K562 (cell line): ENCODE data around the gene RNF187. TPM values are rescaled to one million over a fixed set of nuclear protein-coding genes. Genes with fewer than 3 reads are reported as not detected.

Experiments
- ATAC-seq: fragments of 200-7000 bp; cut with Tn5 transposase; 3 replicates; pipeline ENCODE4 v1.9.1; 2020; ENCODE audit warnings: moderate library complexity
- BruUV-seq: library from RNA; stranded (reverse); fragments of 400-500 nt; replicated peaks from 2 replicates; lab custom pipeline; 2021; lab: Mats Ljungman, UMichigan
- CTCF ChIA-PET: fragments of 300-600 bp; formaldehyde crosslinking; extraction: SDS; loops from one replicate; lab custom pipeline; 2021; ENCODE audit warnings: low intra/inter-chr PET ratio; lab: Yijun Ruan, JAX
- POLR2A ChIA-PET: fragments of 300-600, 350-650 bp; sonication (Branson Sonifier 250); formaldehyde crosslinking; extraction: SDS; loops from one replicate; lab custom pipeline; 2021; ENCODE audit warnings: antibody characterized with exemption, inconsistent platforms; lab: Yijun Ruan, JAX
- DNase-seq, 4 experiments: peaks; one replicate each; pipeline versions ENCODE4 v3.0.0 to v3.0.0-alpha.2; 2011 to 2018; ENCODE audit warnings: low spot score in 3 of 4, mixed read lengths in 3 of 4; ENCODE audit errors: extremely low read depth in 1 of 4
- FAIRE-seq: peaks from 2 replicates; lab custom pipeline; 2011; peaks lifted over from hg19 to GRCh38; lab: Jason Lieb, UNC
- H2AFZ ChIP-seq: 2 replicates; pipeline ENCODE4 v1.6.0; 2011; ENCODE audit warnings: low read depth, low read length, control low read depth, inconsistent platforms
- H3K27ac ChIP-seq: fragments of 200-600 bp; 3 replicates; pipeline ENCODE4 v1.8.0; 2011; ENCODE audit warnings: low read depth, mild to moderate bottlenecking, control low read depth, inconsistent platforms, low read length, moderate library complexity, mixed read lengths; ENCODE audit errors: extremely low read depth
- H3K27me3 ChIP-seq, 2 experiments: fragments of 300-600 bp in 1 of 2; 2 replicates in 1 of 2; 3 replicates in 1 of 2; pipeline versions ENCODE4 v1.6.0 to v1.8.0; 2011; ENCODE audit warnings: inconsistent platforms in 2 of 2, low read length in 2 of 2, mild to moderate bottlenecking in 1 of 2, mixed read lengths in 1 of 2, moderate library complexity in 1 of 2; ENCODE audit not compliant: control insufficient read depth in 2 of 2, insufficient read depth in 2 of 2
- H3K36me3 ChIP-seq: fragments of 300-600 bp; 3 replicates; pipeline ENCODE4 v1.8.0; 2011; ENCODE audit warnings: mild to moderate bottlenecking, low read length, inconsistent platforms; ENCODE audit not compliant: control insufficient read depth, insufficient read depth
- H3K4me1 ChIP-seq, 2 experiments: fragments of 200-600 bp in 1 of 2; replicated peaks in 1 of 2; 2 replicates in 1 of 2; 3 replicates in 1 of 2; pipeline versions ENCODE4 v1.5.1 to v1.8.0; 2011; ENCODE audit warnings: inconsistent platforms in 2 of 2, low read length in 2 of 2, mild to moderate bottlenecking in 1 of 2, mixed read lengths in 1 of 2, moderate library complexity in 1 of 2; ENCODE audit not compliant: control insufficient read depth in 2 of 2, insufficient read depth in 2 of 2
- H3K4me2 ChIP-seq: 2 replicates; pipeline ENCODE4 v1.6.1; 2011; ENCODE audit warnings: low read length, control low read depth, inconsistent platforms, mixed read lengths; ENCODE audit not compliant: insufficient read depth
- H3K4me3 ChIP-seq: fragments of 200-600 bp; sonication (generic), shearing (Covaris generic); 2 replicates; pipeline ENCODE4 v1.5.1; 2016; ENCODE audit warnings: control low read depth, inconsistent platforms
- H3K79me2 ChIP-seq: fragments of 200-600 bp; 3 replicates; pipeline ENCODE4 v1.8.0; 2011; ENCODE audit warnings: low read length, inconsistent platforms; ENCODE audit not compliant: control insufficient read depth, insufficient read depth
- H3K9ac ChIP-seq, 2 experiments: 2 replicates each; pipeline versions ENCODE4 v1.6.0 to v1.6.1; 2011; ENCODE audit warnings: low read depth in 2 of 2, low read length in 2 of 2, control low read depth in 1 of 2, inconsistent platforms in 1 of 2, mild to moderate bottlenecking in 1 of 2, mixed read lengths in 1 of 2; ENCODE audit not compliant: insufficient read depth in 1 of 2
- H3K9me1 ChIP-seq: one replicate; pipeline ENCODE4 v1.6.0; 2011; ENCODE audit warnings: inconsistent platforms, mild to moderate bottlenecking, low read length, moderate library complexity; ENCODE audit not compliant: control insufficient read depth, insufficient read depth
- H3K9me3 ChIP-seq: replicated peaks from 2 replicates; pipeline ENCODE4 v1.5.1; 2011; ENCODE audit warnings: low read depth, low read length, inconsistent platforms; ENCODE audit not compliant: control insufficient read depth, insufficient read depth
- H4K20me1 ChIP-seq: replicated peaks from 2 replicates; pipeline ENCODE4 v1.6.1; 2011; ENCODE audit warnings: low read length, inconsistent platforms, mixed read lengths; ENCODE audit not compliant: control insufficient read depth, insufficient read depth
- ARID1B ChIP-seq: fragments of 450-650 bp; IDR thresholded peaks from 2 replicates; pipeline ENCODE4 v1.6.1; 2016; ENCODE audit warnings: antibody characterized with exemption, mild to moderate bottlenecking, inconsistent platforms
- BRD4 ChIP-seq: fragments of 200-600 bp; sonication (generic); IDR thresholded peaks from 2 replicates; pipeline ENCODE4 v1.6.1; 2017; ENCODE audit warnings: inconsistent platforms
- CBFA2T2 ChIP-seq: fragments of 450-650 bp; conservative IDR thresholded peaks from 2 replicates; pipeline ENCODE4 v1.6.1; 2017; ENCODE audit warnings: mild to moderate bottlenecking
- CBFA2T3 ChIP-seq: fragments of 450-650 bp; IDR thresholded peaks from 2 replicates; pipeline ENCODE4 v1.6.1; 2017
- DNMT1 ChIP-seq: fragments of 450-650 bp; IDR thresholded peaks from 2 replicates; pipeline ENCODE4 v1.6.1; 2016; ENCODE audit warnings: antibody characterized with exemption, mild to moderate bottlenecking
- ELK3 ChIP-seq: fragments of 450-650 bp; formaldehyde crosslinking; IDR thresholded peaks from 2 replicates; pipeline ENCODE4 v1.4.0; 2020; ENCODE audit warnings: mild to moderate bottlenecking
- FOSL1 ChIP-seq: fragments of 200-800 bp; sonication (Bioruptor generic); conservative IDR thresholded peaks from 2 replicates; pipeline ENCODE4 v1.6.1; 2016; ENCODE audit warnings: missing genetic modification characterization, missing compliant biosample characterization
- GABPB1 ChIP-seq: sonication (generic); formaldehyde crosslinking; IDR thresholded peaks from 2 replicates; pipeline ENCODE4 v1.8.0; 2022; ENCODE audit warnings: mild to moderate bottlenecking, missing genetic modification reagents
- HNRNPK ChIP-seq: fragments of 200-400 bp; formaldehyde crosslinking; IDR thresholded peaks from one replicate; pipeline ENCODE4 v1.6.1; 2018; ENCODE audit warnings: mild to moderate bottlenecking, low read depth, low read length; ENCODE audit not compliant: poor library complexity, severe bottlenecking
- JUND ChIP-seq, 2 experiments: IDR thresholded peaks; 2 replicates in 1 of 2; 3 replicates in 1 of 2; pipeline ENCODE4 v1.6.1; 2011; ENCODE audit warnings: borderline replicate concordance in 2 of 2, low read depth in 2 of 2, low read length in 2 of 2, improper control_type of control experiment in 1 of 2, missing biosample characterization in 1 of 2, missing genetic modification characterization in 1 of 2, missing genetic modification reagents in 1 of 2
- KAT8 ChIP-seq: fragments of 450-650 bp; IDR thresholded peaks from 2 replicates; pipeline ENCODE4 v1.6.1; 2016; ENCODE audit warnings: low read depth, mild to moderate bottlenecking
- KDM1A ChIP-seq, 2 experiments: fragments of 450-650 bp; IDR thresholded peaks; 2 replicates each; pipeline ENCODE4 v1.6.1; 2016; ENCODE audit warnings: mild to moderate bottlenecking in 2 of 2
- NFXL1 ChIP-seq: fragments of 450-650 bp; formaldehyde crosslinking; IDR thresholded peaks from 2 replicates; pipeline ENCODE4 v1.4.0; 2021; ENCODE audit warnings: mild to moderate bottlenecking
- POLR2A ChIP-seq: fragments of 450-650 bp; conservative IDR thresholded peaks from 2 replicates; pipeline ENCODE4 v1.6.1; 2016
- RCOR1 ChIP-seq, 2 experiments: IDR thresholded peaks; 2 replicates each; pipeline ENCODE4 v1.6.1; 2012; ENCODE audit warnings: low read depth in 2 of 2, low read length in 2 of 2, borderline replicate concordance in 1 of 2, improper control_type of control experiment in 1 of 2
- SNAPC5 ChIP-seq: fragments of 250-450 bp; sonication (Bioruptor Pico); IDR thresholded peaks from 2 replicates; pipeline ENCODE4 v1.8.0; 2021; ENCODE audit warnings: moderate library complexity, mild to moderate bottlenecking, inconsistent platforms
- SUPT5H ChIP-seq: fragments of 450-650 bp; IDR thresholded peaks from 2 replicates; pipeline ENCODE4 v1.6.1; 2016
- TAF9B ChIP-seq: fragments of 450-650 bp; IDR thresholded peaks from 2 replicates; pipeline ENCODE4 v1.6.1; 2018; ENCODE audit warnings: mild to moderate bottlenecking; ENCODE audit not compliant: partially characterized antibody
- TAL1 ChIP-seq: fragments of 450-650 bp; IDR thresholded peaks from 2 replicates; pipeline ENCODE4 v1.6.1; 2016; ENCODE audit warnings: mild to moderate bottlenecking
- ZBTB9 ChIP-seq: fragments of 450-650 bp; formaldehyde crosslinking; IDR thresholded peaks from 2 replicates; pipeline ENCODE4 v1.4.0; 2020; ENCODE audit warnings: mild to moderate bottlenecking, moderate library complexity
- ZNF277 ChIP-seq: fragments of 250-450 bp; sonication (Bioruptor Pico); IDR thresholded peaks from 2 replicates; pipeline ENCODE4 v1.8.0; 2022; ENCODE audit warnings: inconsistent platforms, mild to moderate bottlenecking, moderate library complexity, borderline replicate concordance
- WGBS: fragments of 100-300 bp; shearing (Covaris generic); methylation state at CpG from one replicate; pipeline ENCODE4 v1.1.6; 2016; ENCODE audit warnings: low coverage, mixed read lengths; ENCODE audit not compliant: insufficient coverage; ENCODE audit errors: missing lambda C conversion rate; 5-methylcytosine and 5-hydroxymethylcytosine counted together
- in situ Hi-C: fragments of 300-500 bp; cut with MboI; formaldehyde crosslinking; loops from 4 replicates; pipeline ENCODE4 v1.15.0; 2018; ENCODE audit warnings: inconsistent platforms, mixed read lengths
- intact Hi-C: fragments of 100-400 bp; cut with micrococcal nuclease; formaldehyde crosslinking; loops from 2 replicates; pipeline ENCODE4 v1.14.2; 2022
- polyA plus RNA-seq, 8 experiments: library from polyadenylated mRNA; depleted of rRNA in 4 of 8; stranded (reverse) in 5 of 8; unstranded in 3 of 8; fragments of >200 nt; fragmentation: Nextera tagmentation in 2 of 8; fragmentation: Illumina TruSeq in 1 of 8; extraction: Ambion mirVana in 2 of 8; extraction: Trizol in 1 of 8; gene quantifications; 2 replicates each; pipeline versions ENCODE4 v1.2.1 to v1.2.3, GENCODE V29; 2011 to 2014; ENCODE audit warnings: inconsistent platforms in 1 of 8, missing spikeins in 1 of 8
- total RNA-seq, 7 experiments: library from RNA; depleted of rRNA in 6 of 7; stranded (reverse); fragments of >200 nt in 6 of 7; fragmentation: Illumina TruSeq in 2 of 7; extraction: Trizol in 2 of 7; gene quantifications; 2 replicates each; pipeline versions ENCODE4 v1.2.1 to v1.2.3, GENCODE V29; 2011 to 2021; ENCODE audit warnings: low replicate concordance in 1 of 7

The RNF187 gene
- total and polyA plus RNA-seq, 9 of the 15 experiments (the other 6 are each of a cell fraction or from before 2014, with no cell fraction given) = 2.3 to 119 (median 41.9) TPM

- CTCF ChIA-PET = no interaction called here
- Histone ChIP-seq H3K4me1 (peaks cover 32 to 38% of the 10 kb centered on the region in 2 experiments), H3K4me3 (no peak overlapping the region), H4K20me1 (no peaks in the 10 kb centered on the region; the same call in 1 of the 2 replicates), H3K9ac (no peak overlapping the region; a peak in 1 of 4 replicates), H3K9me3 (no peaks in the 10 kb centered on the region), H3K27me3 (no peaks in the 10 kb centered on the region), H3K4me2 (no peak overlapping the region), H3K9me1 (peaks cover 15% of the 10 kb centered on the region), H3K36me3 (peaks cover 26% of the 10 kb centered on the region), H2AFZ (no peak overlapping the region), H3K27ac (no peak overlapping the region), H3K79me2 (peaks cover 44% of the 10 kb centered on the region)
- intact Hi-C loops (loop anchor here (5.0 kb wide), 1 partner anchor 102 kb away; no protein-coding TSS in a partner anchor), in situ Hi-C loops (loop anchor here (10.0 kb wide), 1 partner anchor 109 kb away; no protein-coding TSS in a partner anchor)
- FAIRE-seq = no peak
- 18% methylated on average over 1 of the region's 1 CpG for WGBS
- POLR2A ChIA-PET = interaction anchor here (1.5 to 6.4 kb wide), 2 partner anchors 34 to 58 kb away, joined by 4 to 64 read pairs; partner anchors contain the start of gene RNF187
- BruUV-seq = no TSS peak
- DNase-seq = peak in 1 of 4 experiments; percentile 43
- ATAC-seq = no peak
- 0 out of 2 replicates have a peak, but pooled peaks have one; percentile 23 for TF ChIP-seq GABPB1 (CRISPR knock-in tag)
- TF ChIP-seq KDM1A (IDR thresholded peaks at IDR 0.05) = peak; percentile 73 to 82
- 0 out of 2 replicates have a peak, but pooled peaks have one; percentile 12 for TF ChIP-seq SUPT5H
- no peak for TF ChIP-seq SNAPC5 (CRISPR knock-in tag)
- TF ChIP-seq CBFA2T3 = peak; percentile 79
- no peak for TF ChIP-seq TAF9B
- 0 out of 2 replicates have a peak, but pooled peaks have one; percentile 27 for TF ChIP-seq ZBTB9
- no peak for TF ChIP-seq DNMT1
- peak; percentile 44; the same call in 1 of the 2 replicates for TF ChIP-seq TAL1
- no peak for TF ChIP-seq HNRNPK
- no peak for TF ChIP-seq BRD4
- no peak for TF ChIP-seq KAT8
- TF ChIP-seq NFXL1 (CRISPR knock-in tag) = 0 out of 2 replicates have a peak, but pooled peaks have one; percentile 44
- TF ChIP-seq RCOR1 (IDR thresholded peaks at IDR 0.05; ENCODE audit: borderline replicate concordance in 1 of 2, low read depth in 2 of 2, low read length in 2 of 2) = peak in 1 of 2 experiments; percentile 76; a peak in 1 of 4 replicates
- peak; percentile 56 for TF ChIP-seq ARID1B
- TF ChIP-seq ZNF277 (CRISPR knock-in tag) = no peak
- TF ChIP-seq POLR2A = 0 out of 2 replicates have a peak, but pooled peaks have one; percentile 16
- TF ChIP-seq FOSL1 (tag) = 0 out of 2 replicates have a peak, but pooled peaks have one; percentile 48
- TF ChIP-seq JUND (IDR thresholded peaks at IDR 0.05; ENCODE audit: borderline replicate concordance, low read depth, low read length) = no peak
- peak; percentile 48; the same call in 1 of the 3 replicates for TF ChIP-seq JUND (tag; IDR thresholded peaks at IDR 0.05; ENCODE audit: borderline replicate concordance, low read depth, low read length)
- peak; percentile 54; the same call in 1 of the 2 replicates for TF ChIP-seq CBFA2T2
- peak; percentile 35; the same call in 1 of the 2 replicates for TF ChIP-seq ELK3 (CRISPR knock-in tag)
These were observed 32.9 kb upstream of the RNF187 start for GRCh38 chr1:228454238-228454637.
